NK-92 (cell line): Measurements from ENCODE around the gene GAST.
"Not testable (repeated sequence)": the region's sequence is repeated elsewhere in the genome, so short reads cannot be mapped to it uniquely, and the experiment has no call there.

Experiments
- DNase-seq: peaks from one replicate; lab custom pipeline; 2025; ENCODE audit not compliant: unreplicated experiment; lab: John Stamatoyannopoulos, UW

The GAST gene, protein sequence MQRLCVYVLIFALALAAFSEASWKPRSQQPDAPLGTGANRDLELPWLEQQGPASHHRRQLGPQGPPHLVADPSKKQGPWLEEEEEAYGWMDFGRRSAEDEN

DNA sequence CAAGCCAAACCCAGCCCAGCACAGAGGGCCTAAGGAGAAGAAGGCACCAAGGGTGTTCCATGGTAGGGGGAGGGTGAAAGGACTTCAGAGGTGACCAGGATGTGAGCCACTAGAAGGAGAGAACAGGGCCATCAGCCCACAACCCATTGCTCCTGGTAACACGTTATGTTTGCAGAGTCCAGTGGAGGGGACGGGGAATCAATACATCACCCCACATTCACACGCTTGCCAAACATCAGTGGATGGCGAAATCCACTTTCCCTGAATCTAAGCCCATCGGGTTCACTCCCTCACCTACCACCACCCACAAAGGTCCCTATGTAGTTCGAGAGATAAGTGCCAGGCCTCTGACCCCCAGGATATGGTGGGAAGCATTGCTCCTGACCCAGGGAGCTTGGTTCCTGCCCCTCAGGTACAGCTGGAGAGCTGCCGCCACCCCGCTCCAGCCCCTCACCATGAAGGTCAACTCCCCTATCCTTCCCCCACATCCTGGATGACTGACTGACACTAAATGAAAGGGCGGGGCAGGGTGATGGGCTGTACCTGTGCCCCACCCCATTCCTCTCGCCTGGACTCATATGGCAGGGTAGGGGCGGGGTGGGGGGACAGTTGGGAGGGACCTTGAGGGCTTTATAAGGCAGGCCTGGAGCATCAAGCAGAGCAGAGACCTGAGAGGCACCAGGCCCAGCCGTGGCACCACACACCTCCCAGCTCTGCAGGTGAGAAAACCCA is at the start of gene GAST:
TSS of gene GAST (plus strand) at position 663 of the 732 bp plus-strand sequence. CDS start 3,106 bp downstream, outside the sequence.
- no peak for DNase-seq

DNA sequence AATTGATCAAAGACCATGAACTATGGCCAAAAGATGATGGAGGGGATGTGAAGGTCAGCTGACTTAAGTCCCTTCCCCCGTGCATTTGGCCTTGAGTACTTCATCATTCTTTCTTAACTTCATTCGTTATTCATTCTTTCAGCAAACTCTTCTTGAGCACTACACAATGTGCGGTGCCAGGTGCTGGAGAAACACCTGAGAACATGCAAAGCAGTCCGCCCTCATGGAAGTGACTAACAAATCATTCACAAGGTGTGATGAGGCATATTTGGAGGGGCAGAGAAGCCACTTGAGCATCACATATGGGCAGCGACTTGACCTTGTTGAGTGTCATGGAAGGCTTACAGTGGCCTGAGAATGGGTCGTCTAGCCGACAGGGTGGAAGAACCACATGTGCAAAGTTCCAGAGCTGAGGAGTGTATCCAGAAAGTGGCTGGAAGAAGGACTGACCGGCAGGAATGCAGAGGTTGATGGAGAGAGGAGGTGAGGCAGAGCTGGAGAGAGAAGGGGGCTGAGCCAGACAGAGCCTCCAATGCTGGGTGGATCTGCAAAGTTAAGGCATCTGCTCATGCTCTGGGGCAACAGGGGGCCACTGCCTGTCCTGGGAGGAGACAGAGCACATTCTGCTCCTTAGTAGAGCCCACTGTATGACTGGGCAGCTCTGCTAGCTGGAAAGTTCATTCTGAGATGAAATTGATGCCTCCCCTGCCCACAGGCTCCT is 48.5 kb upstream of the GAST start:
- DNase-seq: no peak

DNA sequence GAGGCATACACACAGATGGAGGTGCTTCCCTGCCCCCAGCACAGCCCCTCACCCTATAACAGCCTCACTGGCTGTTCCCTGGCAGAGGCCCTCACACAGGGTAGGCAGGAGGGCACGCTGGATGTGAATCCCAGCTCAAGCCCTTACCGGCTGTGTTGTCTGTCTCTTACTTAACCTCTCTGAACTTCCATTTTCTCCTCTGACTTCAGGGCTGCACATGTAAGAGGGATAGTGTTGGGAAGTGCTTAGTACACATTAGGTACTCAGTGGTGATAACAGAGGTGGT is 48.0 kb upstream of the GAST start:
- no peak for DNase-seq

DNA sequence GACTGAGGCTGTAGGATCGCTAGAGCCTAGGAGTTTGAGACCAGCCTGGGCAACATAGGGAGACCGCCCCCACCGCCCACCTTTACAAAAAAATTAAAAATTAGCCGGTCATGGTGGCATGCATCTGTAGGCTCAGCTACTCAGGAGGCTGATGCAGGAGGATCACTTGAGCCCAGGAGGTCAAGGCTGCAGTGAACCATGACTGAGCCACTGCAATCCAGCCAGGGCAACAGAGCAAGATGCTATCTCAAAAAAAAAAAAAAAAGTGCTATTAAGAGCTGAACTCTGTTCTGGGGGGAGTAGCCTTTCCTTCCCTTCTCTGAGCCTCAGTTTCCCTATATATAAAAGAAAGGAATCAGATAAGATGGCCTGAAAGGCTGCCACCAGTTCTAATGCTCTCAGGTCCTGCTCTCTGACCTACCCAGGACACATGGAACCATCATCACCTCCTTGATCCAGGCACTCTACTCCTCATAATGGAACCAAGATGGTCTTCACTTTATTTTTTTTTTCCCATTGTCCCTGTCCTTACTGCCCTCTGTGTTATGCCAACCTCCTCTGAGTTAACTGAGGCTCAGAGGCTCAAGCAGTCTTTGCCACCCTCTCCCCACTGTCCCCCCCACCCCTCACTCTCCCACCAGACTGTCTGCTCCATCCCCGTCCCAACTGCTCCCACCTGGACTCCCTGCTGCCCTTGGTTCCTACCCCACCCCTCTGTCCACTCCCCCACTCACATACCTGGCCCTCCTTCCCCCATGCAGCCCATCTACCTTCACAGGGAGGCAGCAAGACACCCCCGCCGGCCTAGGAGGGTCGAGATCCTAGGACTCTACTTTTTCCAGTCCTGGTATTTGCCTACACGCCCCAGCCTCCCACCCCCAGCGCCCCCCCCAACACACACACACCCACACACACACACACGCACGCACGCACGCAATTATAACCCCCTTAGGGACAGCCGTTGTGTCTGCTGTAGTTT is 47.3 kb upstream of the GAST start:
- no peak for DNase-seq

DNA sequence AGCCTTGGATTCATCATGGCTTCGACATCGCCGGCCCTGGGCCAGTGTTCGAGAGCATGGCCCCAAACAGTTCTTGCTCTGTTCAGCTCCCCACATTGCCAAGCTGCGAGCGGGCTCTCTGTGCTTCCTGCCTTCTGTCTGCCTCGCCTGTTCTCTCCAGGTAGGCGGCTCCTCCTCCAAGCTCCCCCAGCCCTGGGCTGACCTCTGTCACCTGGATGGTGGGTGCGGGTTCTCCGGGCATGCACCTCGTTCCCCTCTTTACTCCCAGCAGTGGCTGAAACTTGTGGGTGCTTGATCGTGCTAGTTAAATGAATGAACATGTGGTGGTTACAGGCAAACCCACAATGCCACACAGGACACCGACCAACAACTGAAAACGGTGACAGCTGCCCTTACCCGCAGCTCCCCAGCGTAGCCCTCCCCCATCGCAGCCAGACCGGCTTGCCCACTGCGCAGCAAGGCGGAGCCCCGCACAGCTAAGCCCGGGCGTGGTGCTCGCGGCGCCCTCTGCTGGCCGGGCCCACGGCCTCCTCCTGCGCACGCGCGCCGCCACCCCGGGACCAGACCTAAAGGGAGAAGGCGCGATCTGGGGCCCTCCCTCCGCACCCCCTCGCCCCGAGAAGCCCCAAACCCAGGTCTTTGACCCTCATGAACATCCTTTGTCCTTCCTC is 46.4 kb upstream of the GAST start:
- no peak for DNase-seq

DNA sequence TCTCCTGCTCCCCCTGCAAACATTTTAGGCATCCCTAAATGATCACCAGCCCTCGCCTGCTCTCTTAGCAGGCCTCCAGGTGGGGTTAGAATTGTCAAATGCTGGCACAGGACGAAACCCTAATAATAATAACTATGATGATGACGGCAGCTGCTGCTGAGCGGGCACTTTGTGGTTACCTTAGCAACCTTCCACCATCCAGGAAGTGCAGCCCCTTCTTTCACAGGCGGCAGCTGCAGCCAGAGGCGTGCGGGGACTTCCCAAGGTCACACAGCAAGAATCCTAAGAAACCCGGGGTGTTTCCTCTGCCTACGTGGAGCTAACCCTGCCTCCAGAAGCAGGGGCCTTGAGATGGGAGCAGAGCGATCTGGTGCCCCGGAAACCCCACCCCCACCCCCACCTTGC is 45.9 kb upstream of the GAST start:
- DNase-seq: no peak

DNA sequence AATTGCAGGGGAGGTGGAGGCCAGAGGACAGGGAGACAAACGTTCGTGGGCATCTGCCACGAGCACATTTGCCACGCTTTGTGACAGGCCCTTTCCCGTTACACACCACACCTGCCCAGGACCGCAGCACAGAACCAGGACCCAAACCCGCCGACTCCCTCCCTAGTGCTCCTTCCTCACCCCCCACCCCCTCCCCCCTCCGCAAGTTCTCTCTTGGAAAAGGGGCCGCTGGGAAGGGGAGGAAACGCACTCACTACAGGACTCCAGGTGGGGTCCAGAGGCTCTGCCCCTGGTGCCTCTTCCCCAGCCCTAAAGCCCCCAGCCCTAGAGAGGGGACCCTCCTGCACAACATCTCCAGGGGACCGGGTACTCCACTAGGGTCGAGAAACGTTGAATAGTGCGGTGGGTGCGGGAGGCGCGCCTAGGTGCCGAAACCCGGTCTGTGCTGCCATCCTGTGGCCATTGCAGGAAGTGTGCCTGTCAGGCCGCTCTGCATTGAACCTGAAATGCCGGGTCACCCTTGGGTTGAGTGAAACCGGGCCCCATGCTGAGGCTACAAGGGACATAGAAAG is 45.3 kb upstream of the GAST start:
- DNase-seq: no peak

DNA sequence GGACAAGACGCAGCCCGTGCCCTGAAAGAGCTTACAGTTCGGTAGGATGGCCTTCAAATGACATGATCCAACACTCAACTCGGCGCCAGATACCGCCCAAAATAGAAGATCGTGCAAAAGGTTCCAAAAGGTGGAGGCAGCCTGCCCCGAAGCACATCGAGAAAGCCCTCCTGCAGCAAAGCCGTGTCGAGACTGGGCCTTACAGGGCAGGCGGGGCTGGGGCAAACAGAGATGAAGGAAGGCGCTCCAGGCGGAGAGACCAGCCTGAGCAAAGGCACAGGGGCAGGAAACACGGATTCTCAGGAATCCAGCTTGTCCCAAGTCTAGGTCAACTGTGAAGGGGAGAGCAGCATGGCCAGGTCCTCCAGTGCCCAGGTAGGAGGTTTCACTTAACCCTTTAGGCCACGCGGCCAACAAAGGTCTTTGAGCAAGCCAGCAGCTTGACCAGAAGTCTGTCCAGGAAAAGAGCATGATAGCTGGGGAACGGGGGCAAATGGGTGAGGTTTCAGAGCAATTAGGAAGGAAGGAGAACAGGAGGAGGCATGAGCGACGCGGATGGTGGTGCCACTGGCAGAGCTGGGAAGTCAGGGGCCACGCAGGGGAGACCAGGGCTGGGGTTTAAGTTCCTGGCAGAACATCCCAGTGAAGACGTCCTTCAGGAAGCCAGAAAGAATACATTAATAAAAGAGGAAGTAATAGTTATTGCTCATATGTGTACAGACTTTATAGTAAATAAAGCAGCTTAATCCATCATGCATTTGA is 44.7 kb upstream of the GAST start:
- no peak for DNase-seq

DNA sequence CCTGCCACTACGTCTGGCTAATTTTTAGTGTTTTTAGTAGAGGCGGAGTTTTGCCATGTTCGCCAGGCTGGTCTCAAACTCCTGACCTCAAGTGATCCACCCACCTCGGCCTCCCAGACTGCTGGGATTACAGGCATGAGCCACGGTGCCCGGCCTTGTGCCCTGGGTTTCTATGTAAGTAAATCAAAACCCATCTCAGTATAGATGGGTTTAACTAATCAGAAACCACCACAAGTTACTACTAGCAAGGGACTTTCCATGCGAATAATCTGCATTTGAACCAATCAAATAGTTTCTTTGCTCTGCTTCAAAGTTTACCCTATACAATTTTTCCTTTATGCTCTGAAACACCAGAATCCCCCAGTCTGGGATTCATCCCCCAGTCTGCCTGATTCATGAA is 40.0 kb upstream of the GAST start:
- no peak for DNase-seq

DNA sequence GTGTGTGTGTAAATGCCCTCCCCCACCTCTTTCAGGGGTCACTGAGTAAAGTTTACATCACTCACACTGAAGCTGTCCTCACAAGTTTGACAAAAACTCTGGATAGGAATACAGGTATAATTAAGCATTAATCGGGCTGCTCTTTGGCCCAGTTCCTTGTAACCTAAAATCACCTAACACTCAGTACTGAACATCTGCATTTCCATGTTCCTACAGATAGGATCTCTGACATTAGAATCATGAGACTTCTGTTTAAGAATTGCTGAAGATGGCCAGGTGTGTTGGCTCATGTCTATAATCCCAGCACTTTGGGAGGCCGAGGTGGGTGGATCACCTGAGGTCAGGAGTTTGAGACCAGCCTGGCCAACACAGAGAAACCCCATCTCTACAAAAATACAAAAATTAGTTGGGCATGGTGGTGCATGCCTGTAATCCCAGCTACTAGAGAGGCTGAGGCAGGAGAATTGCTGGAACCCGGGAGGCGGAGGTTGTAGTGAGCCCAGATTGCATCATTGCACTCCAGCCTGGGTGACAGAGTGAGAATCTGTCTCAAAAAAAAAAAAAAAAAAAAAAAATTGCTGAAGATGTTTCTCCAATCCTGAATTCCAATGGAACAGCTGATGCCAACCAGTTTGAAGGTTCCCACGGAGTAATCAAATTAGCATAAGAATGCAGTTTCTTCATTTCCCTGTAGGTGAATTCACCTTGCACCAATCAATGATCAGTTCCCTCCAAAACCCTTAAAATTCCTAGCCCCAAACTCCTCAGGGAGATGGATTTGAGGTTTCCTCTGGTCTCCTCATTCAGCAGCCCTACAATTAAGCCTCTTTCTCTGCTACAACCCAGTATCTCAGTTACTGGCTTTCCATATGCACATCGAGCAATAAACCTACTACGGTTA is 36.7 kb upstream of the GAST start:
- not testable (repeated sequence) for DNase-seq

DNA sequence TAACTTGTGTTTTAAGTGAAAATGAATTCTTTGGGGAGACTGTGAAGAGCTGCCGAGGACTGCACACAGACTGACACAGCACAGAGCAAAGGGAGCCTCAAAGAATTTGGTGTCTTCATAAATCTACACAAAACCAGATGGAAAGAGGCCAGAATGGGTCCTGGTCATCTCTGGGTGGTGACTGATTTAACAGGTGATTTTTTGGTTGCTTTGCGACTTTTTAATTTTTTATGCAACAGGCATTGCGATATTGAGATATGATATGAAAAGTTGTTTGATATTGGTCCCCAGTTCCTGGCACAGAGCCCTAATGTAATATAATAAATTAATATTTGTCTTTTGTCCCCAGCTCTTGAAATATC is 36.1 kb upstream of the GAST start:
- no peak for DNase-seq

DNA sequence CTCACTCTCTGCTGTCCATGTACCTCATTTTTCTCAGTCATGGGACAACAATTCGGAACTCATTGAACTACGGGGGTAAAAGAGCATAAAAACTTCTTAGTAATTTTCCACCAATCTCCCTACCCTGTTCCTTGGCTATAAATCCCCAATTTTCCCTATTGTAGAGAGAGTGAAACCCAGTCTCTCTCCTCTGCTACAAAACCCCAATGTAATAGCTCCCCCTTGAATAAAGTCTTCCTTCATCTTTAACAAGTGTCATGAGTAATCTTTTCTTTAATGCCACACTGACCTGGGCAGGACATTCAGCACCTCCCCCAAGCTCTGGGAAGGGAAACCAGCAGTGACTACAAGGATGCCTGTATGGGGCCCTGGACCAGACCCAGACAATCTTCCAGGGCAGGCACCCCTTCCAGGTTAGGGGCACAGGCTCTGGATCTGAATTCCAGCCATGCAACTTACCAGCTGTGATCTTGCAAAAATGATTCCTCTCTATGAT is 33.7 kb upstream of the GAST start:
- DNase-seq: no peak

DNA sequence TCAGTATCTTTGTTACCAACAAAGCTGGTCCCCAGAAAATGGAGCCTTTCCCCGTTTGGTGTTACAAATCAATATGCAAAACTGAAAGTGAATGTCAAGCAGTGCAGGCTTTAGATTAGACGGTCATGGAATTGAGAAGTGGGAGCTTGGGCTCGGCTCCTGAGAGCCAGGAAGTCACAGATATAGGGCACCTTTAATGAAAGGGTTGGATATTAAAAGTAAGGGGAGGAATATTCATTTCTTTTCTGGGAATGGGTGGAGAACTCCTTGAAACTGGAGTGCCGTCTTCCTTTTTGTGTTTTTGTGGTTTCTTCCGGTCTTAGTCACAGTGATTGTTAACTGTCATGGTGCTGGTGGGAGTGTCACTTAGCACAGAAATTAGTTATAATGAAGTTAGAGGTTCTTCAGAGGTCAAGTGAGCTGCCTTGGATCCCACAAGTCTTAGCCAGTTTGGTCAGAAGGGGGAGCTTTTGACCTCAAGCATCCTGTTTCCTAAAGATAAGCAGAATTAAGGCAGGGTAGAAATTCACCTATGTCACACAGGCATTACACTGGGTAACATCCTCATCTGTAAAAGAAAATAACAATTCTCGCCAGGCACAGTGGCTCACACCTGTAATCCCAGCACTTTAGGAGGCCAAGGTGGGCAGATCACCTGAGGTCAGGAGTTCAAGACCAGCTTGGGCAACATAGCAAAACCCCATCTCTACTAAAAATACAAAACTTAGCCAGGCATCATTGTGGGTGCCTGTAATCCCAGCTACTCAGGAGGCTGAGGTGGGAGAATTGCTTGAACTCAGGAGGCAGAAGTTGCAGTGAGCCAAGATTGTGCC is 33.0 kb upstream of the GAST start:
- no peak for DNase-seq

DNA sequence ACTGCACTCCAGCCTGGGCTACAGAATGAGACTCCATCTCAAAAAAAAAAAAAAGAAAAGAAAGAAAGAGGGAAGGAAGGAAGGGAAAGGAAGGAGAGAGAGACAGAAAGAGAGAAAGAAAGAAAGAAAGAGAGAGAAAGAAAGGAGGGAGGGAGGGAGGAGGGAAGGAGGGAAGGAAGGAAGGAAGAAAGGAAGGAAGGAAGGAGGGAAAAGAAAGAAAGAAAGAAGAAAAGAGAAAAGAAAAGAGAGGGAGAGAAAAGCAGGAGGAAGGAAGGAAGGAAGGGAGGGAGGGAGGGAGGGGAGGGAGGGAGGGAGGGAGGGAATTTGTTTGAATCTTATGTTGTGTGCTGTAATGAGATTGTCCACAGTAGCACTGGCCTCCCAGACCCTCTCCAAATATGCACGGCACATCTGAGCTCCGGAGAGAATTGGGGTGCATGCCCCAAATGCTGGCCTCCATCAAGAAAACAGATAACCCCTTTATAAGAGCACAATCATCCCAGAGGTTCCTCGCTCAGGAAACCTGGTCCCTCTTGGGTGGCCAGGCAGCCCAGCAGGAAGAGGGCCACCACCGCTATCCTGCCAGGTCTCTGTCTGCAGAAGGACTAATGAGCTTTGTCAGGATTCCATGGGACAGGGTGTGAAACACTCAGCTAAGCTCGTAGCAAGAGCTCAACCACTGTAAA is 32.2 kb upstream of the GAST start:
- DNase-seq: no peak

DNA sequence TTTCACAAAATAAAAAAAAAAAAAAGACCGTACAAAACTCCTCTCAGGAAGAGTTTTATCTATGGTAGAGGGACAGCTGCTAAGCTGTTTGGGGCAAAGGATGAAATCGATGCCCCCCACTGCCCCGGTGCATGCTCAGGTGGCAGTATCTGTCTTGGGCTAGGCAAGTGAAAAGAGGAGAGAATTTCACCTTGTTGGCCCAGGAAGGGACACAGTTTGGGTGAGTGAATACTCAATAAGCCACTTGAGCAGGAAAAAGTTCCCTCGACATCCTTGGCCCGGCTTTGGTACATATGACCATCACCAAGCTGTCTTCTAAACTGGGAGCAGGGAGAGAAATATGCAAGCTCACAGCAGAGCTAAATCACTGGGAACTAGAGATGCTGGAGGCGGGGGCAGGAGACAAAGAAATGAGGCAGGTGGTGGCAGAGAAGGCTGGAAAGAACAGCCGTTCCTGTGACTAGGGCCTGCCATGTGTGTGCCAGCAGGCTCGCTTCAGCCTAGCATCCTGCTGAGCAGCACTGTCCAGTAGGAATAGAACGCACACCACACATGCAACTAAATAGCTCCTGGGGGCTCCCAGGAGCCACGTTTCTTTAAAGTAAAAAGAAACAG is 31.6 kb upstream of the GAST start:
- no peak for DNase-seq

DNA sequence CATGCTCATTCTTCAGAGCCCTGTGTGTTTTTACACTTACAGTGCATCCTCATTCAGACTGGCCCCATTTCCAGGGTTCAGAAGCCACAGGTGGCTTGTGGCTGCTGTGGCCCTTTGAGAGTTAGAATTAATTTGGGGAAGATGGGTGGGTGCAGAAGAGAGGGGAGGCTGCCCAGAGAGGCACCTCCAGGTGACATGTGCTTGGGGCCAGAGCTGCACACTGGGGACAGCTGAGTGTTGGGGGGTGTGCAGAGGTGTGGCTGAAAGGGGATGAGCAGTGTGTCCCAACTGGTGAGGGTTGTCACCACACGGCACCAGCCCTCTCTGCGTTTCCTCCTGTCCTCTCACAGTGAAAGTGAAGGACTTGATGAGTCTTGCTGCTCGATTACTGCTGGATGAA is 30.4 kb upstream of the GAST start:
- no peak for DNase-seq

DNA sequence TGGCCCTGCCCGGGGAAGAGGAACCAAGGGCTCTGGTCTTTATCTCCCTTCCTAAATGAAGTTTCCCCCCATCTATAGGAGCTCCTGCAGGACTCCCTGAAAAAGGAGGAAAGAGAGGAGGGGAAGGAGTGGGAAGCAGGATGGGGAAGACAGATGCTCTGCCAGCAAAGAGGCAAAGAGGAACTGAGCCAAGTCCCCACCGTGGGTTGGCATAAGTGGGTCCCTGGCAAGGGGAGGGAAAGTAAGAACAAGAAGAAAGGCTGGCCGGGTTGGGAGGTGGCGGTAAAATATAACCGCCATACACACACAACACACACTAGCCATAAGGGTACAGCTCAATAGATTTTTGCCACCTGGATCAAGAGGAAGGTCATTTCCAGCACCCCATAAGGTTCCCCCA is 29.5 kb upstream of the GAST start:
- no peak for DNase-seq
